RPMI7951 (cell line): Measurements from ENCODE around the gene GPRC6A. TPM values are rescaled to one million over a fixed set of nuclear protein-coding genes. Genes with fewer than 3 reads are reported as not detected.
A peak's percentile ranks its signal among the peaks of the same experiment; 100 is the strongest.

Source experiments
- DNase-seq: peaks from one replicate; pipeline ENCODE4 v3.0.0-alpha.2; 2012; ENCODE audit warnings: low read depth
- total RNA-seq: library from RNA; depleted of rRNA; stranded (reverse); fragments of >200 nt; shearing (Covaris generic); gene quantifications from 2 replicates; pipeline ENCODE4 v1.2.3, GENCODE V29; 2014; rRNA removed

Gene GPRC6A
- total RNA-seq, 1 experiment from 2014 or later = not detected

GRCh38 chr6:116779573-116780164 is 49.2 kb downstream of the GPRC6A start:
- DNase-seq = peak; percentile 54

- no peak for DNase-seq
These were observed 55.0 kb downstream of the GPRC6A start for GRCh38 chr6:116773886-116774285.

- DNase-seq = no peak
These were observed 56.4 kb downstream of the GPRC6A start for GRCh38 chr6:116772450-116772849.

GRCh38 chr6:116767715-116768114 is 61.2 kb downstream of the GPRC6A start:
- DNase-seq = no peak

- no peak for DNase-seq
These were observed 62.2 kb downstream of the GPRC6A start for GRCh38 chr6:116766506-116767176.

GRCh38 chr6:116764961-116765841 is 63.7 kb downstream of the GPRC6A start, which contains the start of gene FAM162B:
FAM162B (minus strand) TSS chr6:116765719; CDS start chr6:116765576, 143 bp downstream.
- DNase-seq = no peak

- no peak for DNase-seq
These were observed 64.3 kb downstream of the GPRC6A start for GRCh38 chr6:116764629-116764960.

- DNase-seq = no peak
These were observed 64.8 kb downstream of the GPRC6A start for GRCh38 chr6:116763906-116764628.

- DNase-seq = no peak
These were observed 65.8 kb downstream of the GPRC6A start for GRCh38 chr6:116763048-116763447.

GRCh38 chr6:116762235-116762634 is 66.6 kb downstream of the GPRC6A start:
- no peak for DNase-seq

- no peak for DNase-seq
These were observed 67.1 kb downstream of the GPRC6A start for GRCh38 chr6:116761779-116762178.

- no peak for DNase-seq
These were observed 83.7 kb downstream of the GPRC6A start for GRCh38 chr6:116745176-116745575.

Other genes starting within 250 kb of the GPRC6A start
- not detected in 2 replicates for gene RSPH4A, start 212.6 kb downstream of the GPRC6A start, total RNA-seq
- 14.8 and 18.7 TPM in 2 replicates for gene ZUP1, start 160.3 kb downstream of the GPRC6A start, total RNA-seq
- 7.2 and 8.1 TPM in 2 replicates for gene KPNA5, start 147.9 kb downstream of the GPRC6A start, total RNA-seq
- not detected in 2 replicates for gene FAM162B, start 63.4 kb downstream of the GPRC6A start, total RNA-seq
- gene RFX6, start 48.2 kb upstream of the GPRC6A start, total RNA-seq = not detected in 2 replicates